Peyer's patch (tissue), 4 donors: ENCODE measurements around the gene PRR18. TPM values are rescaled to one million over a fixed set of nuclear protein-coding genes. Genes with fewer than 3 reads are reported as not detected.
A peak's percentile ranks its signal among the peaks of the same experiment; 100 is the strongest.

Experiments used
- DNase-seq, 3 donors: peaks; one replicate each; pipeline ENCODE4 v3.0.0-alpha.2; 2017 to 2019
- H3K27ac ChIP-seq, 4 donors: fragments of 200-600 bp; sonication (generic); one replicate each; pipeline ENCODE4 v1.5.1; 2016 to 2019
- H3K27me3 ChIP-seq, 2 donors: fragments of 200-600 bp; sonication (generic); one replicate each; pipeline ENCODE4 v1.5.1; 2019
- H3K36me3 ChIP-seq, 3 donors: fragments of 200-600 bp; sonication (generic); one replicate each; pipeline ENCODE4 v1.5.1; 2016 to 2019
- H3K4me1 ChIP-seq, 4 donors: fragments of 200-600 bp; sonication (generic); one replicate each; pipeline ENCODE4 v1.5.1; 2016 to 2019
- H3K4me3 ChIP-seq, 4 donors: fragments of 200-600 bp; sonication (generic); 1 replicate in 3 of 4; 2 replicates in 1 of 4; pipeline ENCODE4 v1.5.1; 2016 to 2019; ENCODE audit warnings: mild to moderate bottlenecking in 1 of 4
- H3K9me3 ChIP-seq, 4 donors: fragments of 200-600 bp; sonication (generic); one replicate each; pipeline ENCODE4 v1.5.1; 2016 to 2019; ENCODE audit warnings: mild to moderate bottlenecking in 1 of 4
- POLR2A ChIP-seq, 2 donors: fragments of 450-650 bp; IDR thresholded peaks; one replicate each; pipeline ENCODE4 v1.5.1; 2017; ENCODE audit warnings: antibody characterized with exemption in 2 of 2, mild to moderate bottlenecking in 2 of 2, moderate library complexity in 2 of 2
- total RNA-seq, 4 donors: library from RNA; depleted of rRNA; stranded (reverse); fragments of >200 nt; gene quantifications; one replicate each; pipeline ENCODE4 v1.1.0, GENCODE V29; 2016
- TF ChIP-seq, protein P1 (sequence below), 6 experiments: fragments of 450-650 bp in 4 of 6; fragments of 200-600 bp in 2 of 6; sonication (generic) in 1 of 6; IDR thresholded peaks; one replicate each; pipeline ENCODE4 v1.5.1; 2017 to 2019; ENCODE audit warnings: antibody characterized with exemption in 6 of 6, mild to moderate bottlenecking in 3 of 6, moderate library complexity in 1 of 6

Gene PRR18
- total RNA-seq, 4 donors from 2014 or later: not detected

DNA sequence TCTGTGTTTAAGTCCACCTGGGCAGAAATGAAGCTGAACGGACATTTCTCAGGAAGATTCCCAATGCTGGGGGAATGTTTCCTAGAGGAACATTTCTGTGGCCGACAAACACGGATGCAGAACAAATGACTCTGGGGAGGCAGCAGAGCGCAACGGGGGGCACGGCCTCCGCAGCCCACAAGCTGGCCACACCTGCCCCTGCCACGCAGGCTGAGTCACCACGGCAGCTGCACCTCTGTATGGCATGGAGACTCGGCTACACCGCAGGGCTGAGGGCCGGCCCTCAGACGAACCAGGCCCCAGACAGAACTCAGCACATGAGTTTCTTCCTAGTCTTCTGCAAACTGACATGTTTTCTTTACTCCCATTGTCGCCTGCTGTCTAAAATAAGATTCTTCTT, 10.0 kb upstream of the PRR18 start:
- Histone ChIP-seq H3K27ac (no peak overlapping the region), H3K36me3 (peaks cover 0 to 36% (median 0%) of the 10 kb centered on the region in 3 donors), H3K4me1 (no peaks in the 10 kb centered on the region), H3K27me3 (no peaks in the 10 kb centered on the region), H3K9me3 (no peaks in the 10 kb centered on the region), H3K4me3 (no peak overlapping the region)
- DNase-seq: peak in 1 of 3 donors; percentile 15
- TF ChIP-seq POLR2A (IDR thresholded peaks at IDR 0.05): no peak
- TF ChIP-seq, protein P1, sequence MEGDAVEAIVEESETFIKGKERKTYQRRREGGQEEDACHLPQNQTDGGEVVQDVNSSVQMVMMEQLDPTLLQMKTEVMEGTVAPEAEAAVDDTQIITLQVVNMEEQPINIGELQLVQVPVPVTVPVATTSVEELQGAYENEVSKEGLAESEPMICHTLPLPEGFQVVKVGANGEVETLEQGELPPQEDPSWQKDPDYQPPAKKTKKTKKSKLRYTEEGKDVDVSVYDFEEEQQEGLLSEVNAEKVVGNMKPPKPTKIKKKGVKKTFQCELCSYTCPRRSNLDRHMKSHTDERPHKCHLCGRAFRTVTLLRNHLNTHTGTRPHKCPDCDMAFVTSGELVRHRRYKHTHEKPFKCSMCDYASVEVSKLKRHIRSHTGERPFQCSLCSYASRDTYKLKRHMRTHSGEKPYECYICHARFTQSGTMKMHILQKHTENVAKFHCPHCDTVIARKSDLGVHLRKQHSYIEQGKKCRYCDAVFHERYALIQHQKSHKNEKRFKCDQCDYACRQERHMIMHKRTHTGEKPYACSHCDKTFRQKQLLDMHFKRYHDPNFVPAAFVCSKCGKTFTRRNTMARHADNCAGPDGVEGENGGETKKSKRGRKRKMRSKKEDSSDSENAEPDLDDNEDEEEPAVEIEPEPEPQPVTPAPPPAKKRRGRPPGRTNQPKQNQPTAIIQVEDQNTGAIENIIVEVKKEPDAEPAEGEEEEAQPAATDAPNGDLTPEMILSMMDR (IDR thresholded peaks at IDR 0.05): no peak

DNA sequence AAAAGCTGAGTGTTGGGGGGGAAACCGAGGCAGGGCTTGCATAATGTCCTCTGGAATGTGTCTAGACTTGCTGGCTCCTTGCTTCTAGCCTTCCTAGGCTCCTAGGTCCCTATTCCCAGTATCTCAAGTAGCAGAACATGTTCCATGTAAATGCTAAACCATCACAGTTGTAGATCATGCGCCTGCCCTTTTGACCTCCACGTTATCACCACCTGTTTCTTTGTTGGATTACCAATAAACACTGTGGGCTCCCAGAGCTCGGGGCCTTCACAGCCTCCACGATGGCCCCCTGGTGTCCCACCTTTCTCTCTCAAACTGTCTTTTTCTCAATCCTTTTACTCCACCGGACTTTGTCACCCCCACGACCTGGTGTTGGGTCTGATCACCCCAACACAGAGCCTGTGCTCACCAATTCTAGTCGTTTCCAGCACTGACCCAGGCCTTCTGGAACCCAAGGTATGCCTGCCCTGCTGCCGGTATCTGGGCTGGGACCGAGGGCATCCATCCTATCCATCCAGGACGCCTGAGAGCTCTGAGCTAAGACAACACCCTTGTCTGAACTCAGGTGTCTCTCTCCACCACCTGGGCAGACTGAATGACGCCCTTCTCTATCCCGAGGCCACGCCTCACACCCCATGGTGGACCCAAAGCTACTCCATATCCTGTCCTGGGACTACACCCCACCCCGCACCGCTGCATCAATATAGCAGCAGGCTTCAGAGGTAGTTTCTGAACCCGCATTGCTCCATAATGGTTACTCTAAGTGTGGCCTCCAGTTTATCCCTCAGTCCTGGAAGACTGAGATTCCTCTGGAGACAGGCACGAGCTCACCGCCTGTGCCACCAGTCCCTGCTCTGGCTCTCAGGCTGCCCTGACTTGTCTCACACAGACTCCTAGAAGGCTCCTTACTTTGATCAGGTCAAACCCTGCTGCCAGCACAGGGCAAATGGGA, 9.3 kb upstream of the PRR18 start:
- TF ChIP-seq, protein P1 (IDR thresholded peaks at IDR 0.05): no peak
- no peak for TF ChIP-seq POLR2A (IDR thresholded peaks at IDR 0.05)
- peak in 1 of 3 donors; percentile 8 for DNase-seq
- Histone ChIP-seq H3K4me1 (no peaks in the 10 kb centered on the region), H3K4me3 (no peak overlapping the region), H3K27ac (no peak overlapping the region), H3K27me3 (no peaks in the 10 kb centered on the region), H3K36me3 (peaks cover 0 to 30% (median 0%) of the 10 kb centered on the region in 3 donors), H3K9me3 (no peaks in the 10 kb centered on the region)

DNA sequence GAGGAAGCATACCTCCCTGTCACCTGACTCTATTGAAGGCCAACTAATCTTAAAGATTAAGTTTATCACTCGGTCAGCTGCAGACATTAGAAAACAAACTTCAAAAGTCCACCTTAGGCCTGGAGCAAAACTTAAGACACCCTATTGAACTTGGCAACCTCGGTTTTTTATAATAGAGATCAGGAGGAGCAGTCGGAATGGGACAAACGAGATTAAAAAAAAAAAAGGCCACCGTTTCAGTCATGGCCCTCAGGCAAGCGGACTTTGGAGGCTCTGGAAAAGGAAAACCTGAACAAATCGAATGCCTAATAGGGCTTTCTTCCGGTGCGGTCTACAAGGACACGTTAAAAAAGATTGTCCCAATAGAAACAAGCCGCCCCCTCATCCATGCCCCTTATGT, 7.2 kb upstream of the PRR18 start:
- DNase-seq: no peak
- no peaks in the 10 kb centered on the region for H3K27me3 ChIP-seq
- TF ChIP-seq, protein P1 (IDR thresholded peaks at IDR 0.05): no peak
- no peak for TF ChIP-seq POLR2A (IDR thresholded peaks at IDR 0.05)
- no peak overlapping the region for H3K27ac ChIP-seq
- H3K36me3 ChIP-seq: peaks cover 0 to 12% (median 0%) of the 10 kb centered on the region in 3 donors
- no peaks in the 10 kb centered on the region for H3K9me3 ChIP-seq
- no peak overlapping the region for H3K4me3 ChIP-seq
- H3K4me1 ChIP-seq: no peaks in the 10 kb centered on the region

DNA sequence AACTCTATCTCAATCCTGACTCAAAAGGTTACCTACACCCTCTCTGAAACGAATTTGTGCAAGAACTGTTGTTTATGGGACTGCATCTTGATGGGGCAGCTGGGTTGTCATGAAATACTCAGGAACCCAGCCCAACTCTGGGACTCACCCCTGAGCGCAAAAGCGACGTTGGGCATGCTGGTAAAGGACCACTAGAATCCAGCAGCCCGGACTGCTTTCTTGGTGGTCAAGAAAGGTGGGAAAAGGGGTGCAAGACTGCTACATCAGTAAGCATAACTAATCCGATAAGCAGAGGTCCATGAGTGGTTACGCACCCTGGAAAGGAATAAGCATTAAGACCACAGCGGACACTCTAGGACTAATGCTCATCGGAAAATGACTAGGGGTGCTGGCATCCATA, 6.3 kb upstream of the PRR18 start:
- no peaks in the 10 kb centered on the region for H3K27me3 ChIP-seq
- DNase-seq: peak in 1 of 3 donors; percentile 12
- H3K27ac ChIP-seq: no peak overlapping the region
- no peak overlapping the region for H3K4me3 ChIP-seq
- no peaks in the 10 kb centered on the region for H3K4me1 ChIP-seq
- H3K9me3 ChIP-seq: no peaks in the 10 kb centered on the region
- peaks cover 0 to 6% (median 0%) of the 10 kb centered on the region in 3 donors for H3K36me3 ChIP-seq
- TF ChIP-seq, protein P1 (IDR thresholded peaks at IDR 0.05): no peak
- no peak for TF ChIP-seq POLR2A (IDR thresholded peaks at IDR 0.05)

DNA sequence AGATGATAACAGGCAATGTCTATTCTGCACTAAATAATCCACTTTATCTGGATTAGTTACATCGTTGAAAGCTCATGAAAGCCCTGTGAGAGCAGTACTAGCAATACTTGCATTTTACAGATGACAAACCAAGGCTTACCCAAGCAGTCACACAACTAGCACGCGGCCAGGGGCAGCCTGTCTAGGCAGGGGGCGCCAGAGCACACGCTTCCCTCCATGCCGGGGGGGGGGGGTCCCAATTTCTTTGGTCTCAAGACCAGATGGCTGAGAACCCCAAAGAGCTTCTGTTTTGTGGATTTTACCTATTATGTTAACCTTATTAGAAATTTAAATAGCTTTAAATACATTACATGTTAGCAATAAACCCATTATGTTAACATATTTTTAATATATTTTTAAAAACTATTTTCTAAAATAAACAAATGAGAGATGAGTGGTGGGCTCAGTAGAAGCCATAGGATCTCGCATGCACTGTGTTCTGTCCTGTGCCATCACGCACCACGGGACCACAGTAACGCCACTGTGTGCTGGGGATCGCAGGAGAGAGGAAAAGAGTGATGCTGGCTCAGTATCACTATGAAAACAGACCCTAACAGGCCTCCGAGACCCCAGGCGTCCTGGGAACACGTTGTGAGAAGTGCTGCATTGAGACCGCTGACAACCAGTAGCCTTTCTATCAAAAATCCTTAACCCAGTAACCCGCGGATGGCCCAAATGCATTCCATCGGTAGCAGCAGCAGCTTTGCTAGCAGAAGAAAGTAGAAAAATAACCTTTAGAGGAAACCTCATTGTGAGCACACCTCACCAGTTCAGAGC, 5.3 kb upstream of the PRR18 start:
- Histone ChIP-seq H3K4me1 (peaks cover 0 to 4% (median 1%) of the 10 kb centered on the region in 4 donors), H3K36me3 (no peaks in the 10 kb centered on the region), H3K27me3 (peaks cover 0 to 3% of the 10 kb centered on the region in 2 donors), H3K4me3 (no peak overlapping the region), H3K9me3 (no peaks in the 10 kb centered on the region), H3K27ac (no peak overlapping the region)
- no peak for TF ChIP-seq POLR2A (IDR thresholded peaks at IDR 0.05)
- TF ChIP-seq, protein P1 (IDR thresholded peaks at IDR 0.05): peak; percentile 15 to 60 (median 51)
- peak in 2 of 3 donors; percentile 57 to 61 for DNase-seq
